Keratinocyte (primary cell): ENCODE data around the gene ITPK1. TPM values are rescaled to one million over a fixed set of nuclear protein-coding genes. Genes with fewer than 3 reads are reported as not detected.

Experiments used
- DNase-seq: peaks from one replicate; pipeline ENCODE4 v3.0.0-alpha.2; 2011; ENCODE audit warnings: low read depth, missing footprints, low spot score
- FAIRE-seq: peaks from 2 replicates; lab custom pipeline; 2011; peaks lifted over from hg19 to GRCh38; lab: Jason Lieb, UNC
- H2AFZ ChIP-seq: 2 replicates; pipeline ENCODE4 v1.6.0; 2012; ENCODE audit warnings: low read length, control low read depth, inconsistent platforms; ENCODE audit not compliant: control insufficient read depth
- H3K27ac ChIP-seq: 2 replicates; pipeline ENCODE4 v1.5.1; 2011; ENCODE audit warnings: low read length; ENCODE audit not compliant: control insufficient read depth, insufficient read depth
- H3K27me3 ChIP-seq: 3 replicates; pipeline ENCODE4 v1.6.0; 2011; ENCODE audit warnings: low read length; ENCODE audit not compliant: control insufficient read depth, insufficient read depth; ENCODE audit errors: extremely low read depth
- H3K36me3 ChIP-seq, 2 experiments: 2 replicates in 1 of 2; 3 replicates in 1 of 2; pipeline ENCODE4 v1.5.1; 2011; ENCODE audit warnings: low read length in 2 of 2, mild to moderate bottlenecking in 1 of 2; ENCODE audit not compliant: control insufficient read depth in 2 of 2, insufficient read depth in 2 of 2; ENCODE audit errors: extremely low read depth in 1 of 2
- H3K4me1 ChIP-seq: 3 replicates; pipeline ENCODE4 v1.5.1; 2011; ENCODE audit warnings: low read length; ENCODE audit not compliant: control insufficient read depth, insufficient read depth; ENCODE audit errors: extremely low read depth
- H3K4me2 ChIP-seq: 3 replicates; pipeline ENCODE4 v1.6.0; 2011; ENCODE audit warnings: low read depth, low read length; ENCODE audit not compliant: control insufficient read depth, insufficient read depth; ENCODE audit errors: extremely low read depth
- H3K4me3 ChIP-seq, 3 experiments: fragments of 200-600 bp in 1 of 3; sonication (generic) in 1 of 3; 2 replicates in 2 of 3; 3 replicates in 1 of 3; pipeline ENCODE4 v1.5.1; 2011 to 2016; ENCODE audit warnings: low read length in 3 of 3, mild to moderate bottlenecking in 3 of 3, control low read depth in 2 of 3, inconsistent platforms in 1 of 3, low read depth in 1 of 3, mixed read lengths in 1 of 3, mixed run types in 1 of 3, moderate library complexity in 1 of 3; ENCODE audit not compliant: control insufficient read depth in 2 of 3, insufficient read depth in 2 of 3; ENCODE audit errors: extremely low read depth in 1 of 3
- H3K79me2 ChIP-seq: 2 replicates; pipeline ENCODE4 v1.6.0; 2012; ENCODE audit warnings: low read length; ENCODE audit not compliant: control insufficient read depth, insufficient read depth
- H3K9ac ChIP-seq: 3 replicates; pipeline ENCODE4 v1.6.0; 2011; ENCODE audit warnings: low read length; ENCODE audit not compliant: control insufficient read depth, insufficient read depth; ENCODE audit errors: extremely low read depth
- H3K9me1 ChIP-seq: 3 replicates; pipeline ENCODE4 v1.6.0; 2011; ENCODE audit warnings: low read length; ENCODE audit not compliant: control insufficient read depth, insufficient read depth; ENCODE audit errors: extremely low read depth
- H3K9me3 ChIP-seq: 2 replicates; pipeline ENCODE4 v1.5.1; 2012; ENCODE audit warnings: low read depth, low read length; ENCODE audit not compliant: control insufficient read depth
- H4K20me1 ChIP-seq: 3 replicates; pipeline ENCODE4 v1.6.0; 2011; ENCODE audit warnings: low read length; ENCODE audit not compliant: control insufficient read depth, insufficient read depth; ENCODE audit errors: extremely low read depth
- CTCF ChIP-seq, 3 experiments: IDR thresholded peaks in 1 of 3; conservative IDR thresholded peaks in 1 of 3; optimal IDR thresholded peaks in 1 of 3; 2 replicates in 2 of 3; 3 replicates in 1 of 3; pipeline versions ENCODE3 to v1.5.1; 2011; ENCODE audit warnings: low read length in 3 of 3, mild to moderate bottlenecking in 3 of 3, moderate library complexity in 2 of 3, control low read depth in 1 of 3, inconsistent platforms in 1 of 3; ENCODE audit not compliant: insufficient read depth in 2 of 3; ENCODE audit errors: extremely low read depth in 1 of 3
- EZH2 ChIP-seq: IDR thresholded peaks from one replicate; pipeline ENCODE4 v1.6.1; 2012; ENCODE audit warnings: inconsistent platforms, mild to moderate bottlenecking, low read length, moderate library complexity
- dilution Hi-C: fragments of 300-500 bp; cut with MboI; formaldehyde crosslinking; loops from one replicate; pipeline ENCODE4 v1.7.0; 2020; ENCODE audit warnings: low sequenced_read_pairs; ENCODE audit not compliant: extremely low pct_ligation_motif_present
- polyA plus RNA-seq, 5 experiments: library from polyadenylated mRNA; depleted of rRNA in 3 of 5; stranded (reverse) in 3 of 5; stranded (forward) in 1 of 5; unstranded in 1 of 5; fragments of >200 nt; gene quantifications; 1 replicate in 1 of 5; 2 replicates in 3 of 5; 3 replicates in 1 of 5; pipeline versions ENCODE4 v1.2.1 to v1.2.3, GENCODE V29; 2011 to 2012; ENCODE audit warnings: missing spikeins in 2 of 5, low read depth in 1 of 5, low replicate concordance in 1 of 5

Gene ITPK1
- polyA plus RNA-seq, 1 donor (not counting 4 experiments of a cell fraction or from before 2014, with no cell fraction given), result 67.8 TPM

- no peak overlapping the region for H3K9ac ChIP-seq
- dilution Hi-C loops, result no loop called here
- H3K27ac ChIP-seq, result no peak overlapping the region
- peaks cover 4% of the 10 kb centered on the region for H4K20me1 ChIP-seq
- H3K4me3 ChIP-seq, result no peak overlapping the region
- no peaks in the 10 kb centered on the region for H3K4me1 ChIP-seq
- no peak overlapping the region for H3K4me2 ChIP-seq
- no peaks in the 10 kb centered on the region for H3K27me3 ChIP-seq
- FAIRE-seq, result no peak
- H3K9me3 ChIP-seq, result no peaks in the 10 kb centered on the region
- peaks cover 4% of the 10 kb centered on the region for H3K9me1 ChIP-seq
- H3K36me3 ChIP-seq, result peaks cover 8 to 10% of the 10 kb centered on the region in 2 experiments
- no peak for DNase-seq
- H2AFZ ChIP-seq, result no peak overlapping the region
- no peak for TF ChIP-seq CTCF (optimal IDR thresholded peaks at IDR 0.05 in 1 of 3, IDR thresholded peaks at IDR 0.05 in 1 of 3, conservative IDR thresholded peaks at IDR 0.05 in 1 of 3; ENCODE audit: extremely low read depth in 1 of 3, insufficient read depth in 2 of 3, low read length in 3 of 3)
- TF ChIP-seq EZH2, result no peak
- peaks cover 6% of the 10 kb centered on the region for H3K79me2 ChIP-seq
These were observed 95.8 kb downstream of the ITPK1 start for GRCh38 chr14:93019970-93020369.

DNA sequence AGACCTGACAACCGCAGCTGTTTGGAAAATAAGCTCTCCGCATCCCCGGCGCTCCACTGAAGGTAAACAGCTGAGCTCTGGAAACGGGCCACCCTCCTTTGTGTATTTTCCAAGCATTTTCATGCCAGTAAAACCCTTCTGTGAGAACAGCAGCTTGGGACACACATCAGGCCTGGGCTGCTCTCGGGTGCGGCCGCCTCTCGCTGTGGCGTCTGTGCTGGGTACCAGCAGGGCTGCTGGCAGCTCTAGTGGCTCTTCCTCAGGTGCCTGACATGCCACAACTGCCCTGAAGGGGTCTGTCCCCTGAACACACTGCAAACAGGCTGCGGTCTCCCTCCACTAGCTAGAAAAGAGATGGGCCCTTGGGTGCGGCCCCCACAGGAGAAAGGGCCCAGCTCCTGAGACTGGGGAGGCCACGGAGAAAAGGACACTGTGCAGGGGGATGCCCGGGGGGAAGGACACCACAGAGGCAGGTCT lies 96.3 kb downstream of the ITPK1 start:
- Histone ChIP-seq H3K9ac (no peak overlapping the region), H3K9me3 (no peaks in the 10 kb centered on the region), H3K4me1 (no peaks in the 10 kb centered on the region), H3K9me1 (peaks cover 4% of the 10 kb centered on the region), H3K4me2 (no peak overlapping the region), H3K27ac (no peak overlapping the region), H3K79me2 (peaks cover 6% of the 10 kb centered on the region), H3K4me3 (no peak overlapping the region), H3K27me3 (no peaks in the 10 kb centered on the region), H4K20me1 (peaks cover 1% of the 10 kb centered on the region), H2AFZ (no peak overlapping the region), H3K36me3 (peaks cover 11 to 13% of the 10 kb centered on the region in 2 experiments)
- FAIRE-seq (no peak), DNase-seq (no peak)
- no peak for TF ChIP-seq EZH2
- no peak for TF ChIP-seq CTCF (optimal IDR thresholded peaks at IDR 0.05 in 1 of 3, IDR thresholded peaks at IDR 0.05 in 1 of 3, conservative IDR thresholded peaks at IDR 0.05 in 1 of 3; ENCODE audit: extremely low read depth in 1 of 3, insufficient read depth in 2 of 3, low read length in 3 of 3)
- dilution Hi-C loops, result no loop called here
